22Rv1 (cell line): ENCODE measurements around the gene NTMT2.

Experiments used
- ZFX ChIP-seq: fragments of 450-650 bp; IDR thresholded peaks from 2 replicates; pipeline ENCODE4 v1.6.1; 2017; ENCODE audit warnings: antibody characterized with exemption, borderline replicate concordance
- TF ChIP-seq, protein P1 (sequence below): fragments of 450-650 bp; IDR thresholded peaks from 2 replicates; pipeline ENCODE4 v1.5.1; 2017; ENCODE audit warnings: mild to moderate bottlenecking

- TF ChIP-seq, protein P1, sequence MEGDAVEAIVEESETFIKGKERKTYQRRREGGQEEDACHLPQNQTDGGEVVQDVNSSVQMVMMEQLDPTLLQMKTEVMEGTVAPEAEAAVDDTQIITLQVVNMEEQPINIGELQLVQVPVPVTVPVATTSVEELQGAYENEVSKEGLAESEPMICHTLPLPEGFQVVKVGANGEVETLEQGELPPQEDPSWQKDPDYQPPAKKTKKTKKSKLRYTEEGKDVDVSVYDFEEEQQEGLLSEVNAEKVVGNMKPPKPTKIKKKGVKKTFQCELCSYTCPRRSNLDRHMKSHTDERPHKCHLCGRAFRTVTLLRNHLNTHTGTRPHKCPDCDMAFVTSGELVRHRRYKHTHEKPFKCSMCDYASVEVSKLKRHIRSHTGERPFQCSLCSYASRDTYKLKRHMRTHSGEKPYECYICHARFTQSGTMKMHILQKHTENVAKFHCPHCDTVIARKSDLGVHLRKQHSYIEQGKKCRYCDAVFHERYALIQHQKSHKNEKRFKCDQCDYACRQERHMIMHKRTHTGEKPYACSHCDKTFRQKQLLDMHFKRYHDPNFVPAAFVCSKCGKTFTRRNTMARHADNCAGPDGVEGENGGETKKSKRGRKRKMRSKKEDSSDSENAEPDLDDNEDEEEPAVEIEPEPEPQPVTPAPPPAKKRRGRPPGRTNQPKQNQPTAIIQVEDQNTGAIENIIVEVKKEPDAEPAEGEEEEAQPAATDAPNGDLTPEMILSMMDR, result no peak
- TF ChIP-seq ZFX, result no peak
Observed at GRCh38 chr1:170166518-170167180, 20.9 kb downstream of the NTMT2 start.
